ENCODE data around the gene PLCD4.

PLCD4 gene

GRCh38 chr2:218568190-218569037 is 39.3 kb upstream of the PLCD4 start, which contains the start of the genes CNOT9 and USP37:
Gene CNOT9 (plus strand): TSS chr2:218568839. CDS start chr2:218568955, 116 bp downstream.
Gene USP37 (minus strand): TSS chr2:218568351. CDS start chr2:218558653, 9,698 bp downstream.
- peak; percentile 98 for DNase-seq (ENCODE audit: low spot score)
- TF ChIP-seq CTCF (IDR thresholded peaks at IDR 0.05; ENCODE audit: borderline replicate concordance, control extremely low read depth, extremely low read depth, insufficient read depth, missing control alignments), result no peak
- in situ Hi-C loops (cut with MboI; ENCODE audit: low sequenced_read_pairs, unreplicated experiment), result no loop called here

DNA sequence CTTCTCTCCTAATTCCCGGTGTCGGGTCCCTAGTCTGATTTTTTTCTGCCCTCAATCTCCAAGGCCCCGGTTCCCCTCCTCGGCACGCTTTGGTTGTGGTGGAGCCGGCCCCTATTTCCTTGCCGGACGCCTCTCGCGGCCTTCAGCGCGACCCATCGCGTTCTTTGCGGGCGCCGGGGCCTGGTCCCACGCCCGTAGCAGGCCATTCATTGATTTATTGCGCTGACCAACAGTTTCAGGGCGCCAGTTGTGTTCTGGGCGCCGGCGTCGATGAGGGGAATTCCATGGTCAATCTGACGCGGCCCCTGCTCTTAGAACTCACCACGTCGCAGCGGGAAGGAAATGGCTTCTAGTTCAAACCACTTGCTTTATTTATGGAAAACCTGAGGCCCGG is 38.7 kb upstream of the PLCD4 start:
- TF ChIP-seq CTCF (IDR thresholded peaks at IDR 0.05; ENCODE audit: borderline replicate concordance, control extremely low read depth, extremely low read depth, insufficient read depth, missing control alignments), result no peak
- peak; percentile 67 for DNase-seq (ENCODE audit: low spot score)
- in situ Hi-C loops (cut with MboI; ENCODE audit: low sequenced_read_pairs, unreplicated experiment), result no loop called here

- in situ Hi-C loops (cut with MboI; ENCODE audit: low sequenced_read_pairs, unreplicated experiment), result no loop called here
- no peak for TF ChIP-seq CTCF (IDR thresholded peaks at IDR 0.05; ENCODE audit: borderline replicate concordance, control extremely low read depth, extremely low read depth, insufficient read depth, missing control alignments)
- DNase-seq (ENCODE audit: low spot score), result no peak
These were observed 37.8 kb upstream of the PLCD4 start for GRCh38 chr2:218569661-218570500.

DNA sequence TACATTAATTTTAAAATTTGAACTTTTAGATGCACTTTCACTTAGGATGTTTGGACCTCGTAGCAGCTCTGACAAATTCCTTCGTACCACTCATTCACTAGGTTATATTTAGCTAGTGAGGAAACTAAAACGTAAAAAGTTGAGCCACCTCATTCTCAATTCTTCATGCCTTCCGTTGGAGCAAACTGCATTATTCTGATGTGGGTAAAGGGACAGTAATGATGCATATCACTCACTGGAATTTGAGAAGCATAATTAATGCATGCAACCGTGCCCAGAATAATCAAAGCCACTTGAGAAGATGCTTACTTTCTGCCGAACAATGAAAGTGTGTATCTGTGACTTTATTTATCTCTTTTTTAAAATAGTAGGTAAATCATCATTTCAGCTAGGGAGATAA is 36.8 kb upstream of the PLCD4 start:
- no peak for DNase-seq (ENCODE audit: low spot score)
- no peak for TF ChIP-seq CTCF (IDR thresholded peaks at IDR 0.05; ENCODE audit: borderline replicate concordance, control extremely low read depth, extremely low read depth, insufficient read depth, missing control alignments)
- in situ Hi-C loops (cut with MboI; ENCODE audit: low sequenced_read_pairs, unreplicated experiment), result no loop called here

DNA sequence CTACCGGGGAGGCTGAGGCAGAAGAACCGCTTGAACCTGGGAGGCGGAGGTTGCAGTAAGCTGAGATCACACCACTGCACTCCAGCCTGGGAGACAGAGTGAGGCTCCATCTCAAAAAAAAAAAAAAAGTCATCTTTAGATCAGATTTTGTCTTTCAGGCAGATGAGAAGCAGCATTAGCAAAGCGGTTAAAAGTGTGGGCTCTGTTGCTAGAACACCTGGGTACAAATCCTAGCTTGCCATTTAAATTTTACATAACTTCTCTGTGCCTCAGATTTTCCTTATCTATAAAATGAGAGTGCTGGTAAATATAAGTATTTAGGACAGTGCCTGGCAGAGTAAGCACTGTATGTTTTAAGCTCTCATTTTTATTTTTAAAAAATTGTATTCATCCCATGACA is 30.8 kb upstream of the PLCD4 start:
- DNase-seq (ENCODE audit: low spot score), result no peak
- TF ChIP-seq CTCF (IDR thresholded peaks at IDR 0.05; ENCODE audit: borderline replicate concordance, control extremely low read depth, extremely low read depth, insufficient read depth, missing control alignments), result no peak
- in situ Hi-C loops (cut with MboI; ENCODE audit: low sequenced_read_pairs, unreplicated experiment), result no loop called here

DNA sequence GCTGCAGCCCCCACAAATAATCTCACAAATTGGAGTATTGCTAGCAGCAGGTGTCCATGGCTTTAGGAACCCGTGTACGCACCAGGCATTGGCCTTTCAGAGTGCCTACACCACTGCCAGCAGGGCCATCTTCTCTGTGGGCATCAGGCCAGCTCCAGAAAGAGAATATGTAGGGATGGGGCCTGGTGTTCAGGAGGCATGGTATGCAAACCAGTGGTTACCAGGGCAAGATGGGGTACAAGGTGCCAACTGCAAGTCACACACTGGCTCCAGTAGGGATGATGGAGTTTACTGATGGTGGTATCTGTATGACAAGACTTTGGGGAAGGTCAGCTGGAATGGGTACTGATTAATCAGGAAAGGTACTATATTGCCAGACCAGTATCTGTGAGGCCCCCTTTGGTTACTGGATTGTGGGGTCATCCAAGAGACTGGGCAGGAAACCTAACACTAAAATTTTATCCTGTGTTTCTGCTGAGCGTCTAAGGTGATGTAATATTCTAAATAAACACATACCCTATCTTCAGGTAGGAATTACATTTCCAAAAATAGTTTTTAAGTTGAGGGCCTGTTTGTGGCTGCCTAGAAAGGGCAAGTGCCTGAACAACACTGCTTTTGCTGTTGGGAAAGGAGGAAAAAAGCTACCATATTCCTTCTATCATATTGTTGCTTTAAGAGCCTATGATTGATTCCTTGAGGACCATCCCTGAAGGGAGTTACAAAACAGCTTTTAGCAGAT is 30.0 kb upstream of the PLCD4 start:
- in situ Hi-C loops (cut with MboI; ENCODE audit: low sequenced_read_pairs, unreplicated experiment), result no loop called here
- no peak for TF ChIP-seq CTCF (IDR thresholded peaks at IDR 0.05; ENCODE audit: borderline replicate concordance, control extremely low read depth, extremely low read depth, insufficient read depth, missing control alignments)

More for the DNA sequence above, 30.0 kb upstream of the PLCD4 start:
- DNase-seq (ENCODE audit: low spot score), result no peak
